Spinal cord (tissue), 10 donors: ENCODE data around the gene SURF1. TPM values are rescaled to one million over a fixed set of nuclear protein-coding genes. Genes with fewer than 3 reads are reported as not detected.

Source experiments
- DNase-seq, 6 donors: peaks; one replicate each; pipeline versions ENCODE4 v3.0.0 to v3.0.0-alpha.2; 2013 to 2015; ENCODE audit warnings: low spot score in 6 of 6, low read depth in 4 of 6
- H3K27ac ChIP-seq: one replicate; pipeline ENCODE4 v1.5.1; 2013; ENCODE audit warnings: low read depth, low read length, control low read depth
- H3K27me3 ChIP-seq: one replicate; pipeline ENCODE4 v1.6.1; 2013; ENCODE audit warnings: low read length; ENCODE audit not compliant: control insufficient read depth, insufficient read depth
- H3K36me3 ChIP-seq: one replicate; pipeline ENCODE4 v1.6.1; 2013; ENCODE audit warnings: low read length; ENCODE audit not compliant: control insufficient read depth, insufficient read depth
- H3K4me1 ChIP-seq: one replicate; pipeline ENCODE4 v1.6.1; 2013; ENCODE audit warnings: low read length; ENCODE audit not compliant: control insufficient read depth, insufficient read depth
- H3K4me3 ChIP-seq: one replicate; pipeline ENCODE4 v1.5.1; 2013; ENCODE audit warnings: low read depth, low read length, control low read depth
- H3K9me3 ChIP-seq: one replicate; pipeline ENCODE4 v1.6.1; 2013; ENCODE audit warnings: low read length; ENCODE audit not compliant: control insufficient read depth, insufficient read depth
- WGBS: methylation state at CpG from one replicate; pipeline ENCODE4 v1.1.5; 2013; ENCODE audit warnings: missing lambda C conversion rate; ENCODE audit not compliant: insufficient coverage; 5-methylcytosine and 5-hydroxymethylcytosine counted together
- polyA plus RNA-seq, 2 donors: library from polyadenylated mRNA; unstranded; fragments of 120-200 nt; gene quantifications; one replicate each; pipeline ENCODE4 v1.2.1, GENCODE V29; 2013; ENCODE audit not compliant: insufficient read length in 2 of 2
- small RNA-seq: library from RNA; depleted of rRNA; stranded (forward); fragments of <200 nt; gene quantifications from one replicate; pipeline ENCODE3, GENCODE V24; 2014; ENCODE audit warnings: low replicate concordance
- total RNA-seq, 2 donors: library from RNA; depleted of rRNA in 1 of 2; stranded (reverse); fragments of 120-200 nt in 1 of 2; fragments of >200 nt in 1 of 2; gene quantifications; one replicate each; pipeline versions ENCODE4 v1.2.3 to v1.2.4, GENCODE V29; 2013 to 2014
- donor health status: healthy.

The SURF1 gene
- total and polyA plus RNA-seq, 4 donors = 14.7 to 39.1 (median 34.7) TPM

DNA sequence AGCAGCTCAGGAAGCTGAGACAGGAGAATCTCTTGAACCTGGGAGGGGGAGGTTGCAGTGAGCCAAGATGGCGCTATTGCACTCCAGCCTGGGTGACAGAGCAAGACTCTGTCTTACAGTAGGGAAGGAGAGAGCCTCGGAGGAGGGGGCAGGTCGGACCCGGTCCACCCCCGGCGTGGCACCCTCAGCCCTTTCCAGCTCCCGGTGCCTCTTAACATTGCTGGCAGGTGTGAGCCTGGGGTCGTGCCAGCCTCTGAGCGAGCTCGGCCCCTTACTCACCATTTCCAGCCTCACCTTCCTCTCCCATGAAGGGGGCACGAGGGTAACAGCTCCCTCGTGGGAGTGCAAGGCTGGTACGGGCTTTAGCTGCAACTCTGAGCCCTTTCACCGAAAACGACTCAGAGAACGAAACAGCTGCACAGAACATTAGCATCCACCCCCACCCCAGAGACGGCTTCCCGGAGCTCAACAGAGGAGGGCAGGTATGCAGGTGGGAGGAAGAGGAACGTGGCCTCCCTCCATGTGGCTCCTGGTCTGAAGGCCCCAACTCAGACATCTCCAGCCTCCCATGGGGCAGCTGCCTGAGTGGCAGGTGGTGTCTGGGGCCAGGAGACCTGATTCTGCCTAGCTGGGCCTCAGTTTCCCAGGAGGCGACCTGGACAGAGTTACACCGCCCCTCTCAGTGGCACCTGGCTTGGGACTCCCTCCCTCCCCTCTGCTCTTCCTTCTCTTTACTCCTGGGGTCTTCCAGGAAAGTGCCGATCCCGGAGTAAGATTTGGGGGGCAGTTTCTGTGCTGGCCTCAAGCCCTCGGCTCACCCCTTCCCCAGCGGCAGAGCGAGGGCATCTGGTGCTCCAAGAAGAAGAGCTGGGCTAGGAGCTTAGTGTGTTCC, 52.8 kb downstream of the SURF1 start:
- 82% methylated on average over 16 of the region's 26 CpGs for whole genome bisulfite sequencing
- no peaks in the 10 kb centered on the region for H3K9me3 ChIP-seq
- no peaks in the 10 kb centered on the region for H3K4me1 ChIP-seq
- DNase-seq = no peak
- no peak overlapping the region for H3K27ac ChIP-seq
- no peak overlapping the region for H3K4me3 ChIP-seq
- H3K36me3 ChIP-seq = no peaks in the 10 kb centered on the region
- H3K27me3 ChIP-seq = no peaks in the 10 kb centered on the region

Small RNA genes within 50 kb of the gene (small RNA-seq; reads per million reads assigned to genes)
- gene RF00019 (not detected), gene SNORD24 (not detected), gene SNORD36A (not detected), gene SNORD36B (not detected), gene SNORD36C (not detected)

Other genes with a start within 250 kb of the SURF1 start
- 10 to 100 TPM; 67.4 to 78.6 TPM for gene RALGDS, start 235.2 kb downstream of the SURF1 start, total RNA-seq
- gene RALGDS, start 235.2 kb downstream of the SURF1 start, polyA plus RNA-seq = 100 to 1,000 TPM; 120 to 134 TPM
- 1 to 10 TPM; 3.9 to 6.4 TPM for gene GBGT1, start 192.6 kb downstream of the SURF1 start, total RNA-seq
- gene GBGT1, start 192.6 kb downstream of the SURF1 start, polyA plus RNA-seq = 1 to 10 TPM; 5.5 to 8.6 TPM
- not detected for gene OBP2B, start 147.2 kb downstream of the SURF1 start, total RNA-seq
- gene OBP2B, start 147.2 kb downstream of the SURF1 start, polyA plus RNA-seq = not detected
- gene ABO, start 81.3 kb downstream of the SURF1 start, total RNA-seq = under 1 TPM; 0.28 to 0.40 TPM
- 1 to 10 TPM in 1 of 2 donors, under 1 TPM in 1; 0.81 to 2.9 TPM for gene ABO, start 81.3 kb downstream of the SURF1 start, polyA plus RNA-seq
- gene SURF6, start 20.3 kb downstream of the SURF1 start, total RNA-seq = 10 to 100 TPM; 11.7 to 19.9 TPM
- gene SURF6, start 20.3 kb downstream of the SURF1 start, polyA plus RNA-seq = 10 to 100 TPM; 31.2 to 36.2 TPM
- gene MED22, start 8.4 kb downstream of the SURF1 start, total RNA-seq = 10 to 100 TPM; 16.5 to 28.0 TPM
- gene MED22, start 8.4 kb downstream of the SURF1 start, polyA plus RNA-seq = 10 to 100 TPM; 37.9 to 41.2 TPM
- 1,000 to 10,000 TPM in 1 of 2 donors, 100 to 1,000 TPM in 1; 796 to 2,086 TPM for gene RPL7A, start 8.3 kb downstream of the SURF1 start, total RNA-seq
- 1,000 to 10,000 TPM; 1,459 to 1,491 TPM for gene RPL7A, start 8.3 kb downstream of the SURF1 start, polyA plus RNA-seq
- 10 to 100 TPM; 10.7 to 21.2 TPM for gene SURF2, start 63 bp upstream of the SURF1 start, total RNA-seq
- 10 to 100 TPM; 35.5 to 36.9 TPM for gene SURF2, start 63 bp upstream of the SURF1 start, polyA plus RNA-seq
- 100 to 1,000 TPM; 125 to 144 TPM for gene SURF4, start 19.6 kb upstream of the SURF1 start, total RNA-seq
- gene SURF4, start 19.6 kb upstream of the SURF1 start, polyA plus RNA-seq = 100 to 1,000 TPM; 103 to 111 TPM
- 1 to 10 TPM; 1.2 to 3.6 TPM for gene STKLD1, start 19.9 kb upstream of the SURF1 start, total RNA-seq
- gene STKLD1, start 19.9 kb upstream of the SURF1 start, polyA plus RNA-seq = 1 to 10 TPM; 2.5 to 7.5 TPM
- gene REXO4, start 61.5 kb upstream of the SURF1 start, total RNA-seq = 10 to 100 TPM in 1 of 2 donors, 1 to 10 TPM in 1; 9.0 to 19.4 TPM
- gene REXO4, start 61.5 kb upstream of the SURF1 start, polyA plus RNA-seq = 10 to 100 TPM; 25.3 to 28.1 TPM
- gene ADAMTS13, start 65.9 kb upstream of the SURF1 start, total RNA-seq = 1 to 10 TPM; 2.4 to 6.1 TPM
- gene ADAMTS13, start 65.9 kb upstream of the SURF1 start, polyA plus RNA-seq = 10 to 100 TPM; 13.4 to 16.5 TPM
- 10 to 100 TPM; 11.0 to 18.8 TPM for gene CACFD1, start 103.5 kb upstream of the SURF1 start, total RNA-seq
- 10 to 100 TPM; 50.3 to 53.7 TPM for gene CACFD1, start 103.5 kb upstream of the SURF1 start, polyA plus RNA-seq
- 10 to 100 TPM in 1 of 2 donors, 1 to 10 TPM in 1; 5.7 to 15.4 TPM for gene SLC2A6, start 122.6 kb upstream of the SURF1 start, total RNA-seq
- 10 to 100 TPM; 25.2 to 26.3 TPM for gene SLC2A6, start 122.6 kb upstream of the SURF1 start, polyA plus RNA-seq
- not detected for gene MYMK, start 168.5 kb upstream of the SURF1 start, total RNA-seq
- under 1 TPM in 1 of 2 donors, not detected in 1; 0.26 TPM for gene MYMK, start 168.5 kb upstream of the SURF1 start, polyA plus RNA-seq
- gene ADAMTSL2, start 178.2 kb upstream of the SURF1 start, total RNA-seq = 1 to 10 TPM; 3.7 to 6.9 TPM
- 1 to 10 TPM; 8.6 to 9.0 TPM for gene ADAMTSL2, start 178.2 kb upstream of the SURF1 start, polyA plus RNA-seq